HG03159 (cell line): ENCODE measurements around the gene SMIM24.
"Not testable (repeated sequence)": the region's sequence is repeated elsewhere in the genome, so short reads cannot be mapped to it uniquely, and the experiment has no call there.

ENCODE experiments used
- ATAC-seq: cut with Tn5 transposase; IDR thresholded peaks from one replicate; pipeline ENCODE4 v1.9.1; 2021; ENCODE audit warnings: mild to moderate bottlenecking, moderate library complexity; ENCODE audit not compliant: unreplicated experiment

SMIM24 gene

DNA sequence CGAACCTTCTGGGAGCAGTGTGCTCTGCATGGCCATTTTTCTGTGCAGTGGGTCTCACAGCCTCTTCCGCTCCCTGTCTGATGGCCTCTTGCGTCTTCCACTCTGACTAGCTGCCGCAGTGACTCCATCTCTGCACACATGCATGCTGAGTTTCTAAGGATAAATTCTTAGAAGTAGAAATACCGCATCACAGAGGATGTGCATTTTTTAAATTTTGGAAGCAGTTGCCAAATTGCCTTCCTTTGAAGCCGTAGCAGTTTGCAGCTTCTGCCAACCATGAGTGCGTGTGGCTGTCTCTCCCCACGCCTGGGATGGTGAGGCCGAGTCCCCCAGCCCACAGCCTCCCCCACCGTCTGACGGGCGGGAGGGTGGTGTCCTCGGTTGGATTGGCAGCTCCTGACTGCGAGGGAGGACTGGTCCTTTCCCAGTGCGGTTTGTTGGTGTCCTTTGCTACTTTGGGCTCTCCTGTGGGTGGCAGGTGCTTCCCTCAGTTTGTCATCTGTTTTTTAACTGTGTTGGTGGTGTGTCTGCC lies 35.6 kb upstream of the SMIM24 start:
- no peak for ATAC-seq

DNA sequence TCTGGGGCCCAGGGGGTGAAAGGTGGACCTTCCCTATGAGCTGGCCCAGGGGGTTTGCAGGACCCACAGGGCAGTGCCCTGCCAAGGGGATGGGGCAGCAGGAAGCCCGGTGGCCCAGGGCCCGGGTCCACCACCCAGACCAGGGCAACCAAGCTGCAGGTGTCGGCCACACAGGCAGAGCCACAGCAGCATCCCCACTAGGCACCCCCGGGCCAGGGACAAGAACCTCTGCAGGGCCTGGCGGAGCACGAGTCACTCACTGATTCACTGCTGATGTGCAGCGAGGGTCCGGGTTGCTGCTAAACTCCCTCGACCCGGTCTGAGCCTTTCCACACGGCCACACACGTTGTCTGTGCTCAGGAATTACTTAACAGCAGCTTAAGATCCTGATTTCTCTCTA lies 34.6 kb upstream of the SMIM24 start:
- no peak for ATAC-seq

DNA sequence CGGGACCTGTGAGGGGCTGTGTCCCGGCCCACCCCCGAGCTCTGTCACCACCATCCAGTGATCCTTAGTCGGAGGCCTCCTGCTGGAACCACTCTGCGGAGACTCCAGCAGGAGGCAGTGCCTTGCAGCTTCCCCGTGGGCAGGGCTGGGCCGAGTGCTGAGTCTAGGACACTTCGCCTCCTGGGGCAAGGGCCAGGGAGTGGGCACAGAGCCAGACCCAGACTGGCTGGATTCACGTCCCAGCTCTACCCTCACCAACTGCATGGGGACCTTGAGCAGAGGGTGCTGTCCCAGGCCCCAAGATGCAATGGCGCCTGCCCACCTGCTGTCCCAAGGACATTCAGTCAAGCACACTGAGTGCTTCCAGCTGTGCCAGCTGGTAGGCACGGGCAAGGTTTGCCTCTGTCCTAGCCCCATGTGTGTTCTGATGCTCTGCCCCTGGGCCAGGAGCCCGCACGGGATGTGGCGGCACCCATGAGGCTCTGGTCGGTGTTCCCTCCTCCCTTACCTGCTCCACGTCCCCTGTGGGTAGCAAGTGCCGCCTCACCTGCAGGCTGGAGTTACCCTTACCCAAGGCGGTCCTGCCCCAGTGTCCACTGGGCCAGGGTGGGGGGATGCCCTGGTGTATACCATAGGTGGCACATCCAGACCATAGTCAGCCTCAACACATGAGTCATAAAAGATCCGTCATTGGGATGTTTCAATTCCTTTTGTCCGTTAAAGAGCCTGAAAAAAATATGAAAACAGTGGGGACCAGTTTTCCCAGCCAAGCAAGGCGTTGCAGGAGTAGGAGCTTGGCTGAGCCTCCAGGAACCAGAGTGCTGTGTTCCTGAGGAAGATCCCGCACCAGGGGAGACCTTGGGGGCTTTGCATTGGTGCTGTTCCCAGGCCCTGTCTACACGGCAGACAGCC lies 33.2 kb upstream of the SMIM24 start:
- ATAC-seq = no peak

GRCh38 chr19:3512562-3513228 lies 32.4 kb upstream of the SMIM24 start:
- no peak for ATAC-seq

DNA sequence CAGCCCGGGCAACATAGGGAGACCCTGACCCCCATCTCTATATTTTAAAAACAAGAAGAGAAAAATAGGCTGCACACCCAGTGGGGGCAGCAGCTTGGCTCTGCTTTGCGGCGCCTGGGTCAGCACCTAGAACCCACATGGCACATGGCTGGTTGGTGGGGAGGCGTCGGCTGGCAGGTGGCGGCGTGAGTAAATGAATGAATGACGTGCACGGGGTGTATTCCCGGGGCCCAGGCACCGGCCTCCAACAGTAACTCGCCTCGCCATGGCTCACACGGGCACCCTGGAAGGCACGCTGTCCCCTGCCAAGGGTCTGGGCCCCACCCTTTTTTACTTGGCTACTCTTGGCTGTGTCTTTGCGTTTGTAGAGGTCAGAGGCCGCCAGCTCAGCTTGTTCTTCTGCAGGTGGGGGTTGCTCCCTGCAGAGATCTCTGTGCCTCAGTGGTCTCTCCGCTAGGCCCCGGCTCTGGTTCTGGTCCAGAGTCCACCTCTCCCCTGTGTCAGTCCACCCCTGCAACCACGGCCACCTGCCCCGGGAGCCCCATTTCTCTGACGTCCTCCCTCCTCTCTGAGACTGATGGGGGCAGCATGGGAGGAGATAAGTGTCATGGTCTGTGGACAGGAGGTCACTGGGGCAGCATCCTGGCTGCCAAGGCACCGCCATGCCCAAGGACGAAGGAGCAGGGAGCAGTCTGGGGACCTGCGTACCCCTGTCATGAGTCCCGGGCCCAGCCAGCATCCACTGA lies 31.4 kb upstream of the SMIM24 start:
- no peak for ATAC-seq

GRCh38 chr19:3510727-3511126 lies 30.4 kb upstream of the SMIM24 start:
- ATAC-seq = no peak

DNA sequence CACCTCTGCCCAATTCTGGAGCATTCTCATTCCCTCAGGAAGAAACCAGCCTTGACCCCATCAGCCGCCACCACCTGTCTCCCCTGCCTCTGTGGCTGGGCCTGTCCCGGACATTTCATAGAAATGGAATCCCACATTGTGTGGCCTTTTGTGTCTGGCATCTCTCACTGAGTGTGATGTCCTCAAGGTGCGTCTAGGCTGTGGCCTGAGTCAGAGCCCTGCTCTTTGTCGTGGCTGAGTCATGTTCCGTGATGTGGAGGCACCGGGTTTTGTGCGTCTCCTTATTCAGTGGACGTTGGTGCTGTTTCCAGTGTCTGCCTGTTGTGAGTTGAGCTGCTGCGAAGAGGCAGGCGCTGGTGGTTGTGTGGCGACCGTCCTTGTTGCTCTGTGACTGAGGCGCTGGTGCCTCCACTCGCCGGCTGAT lies 29.3 kb upstream of the SMIM24 start:
- ATAC-seq = no peak

DNA sequence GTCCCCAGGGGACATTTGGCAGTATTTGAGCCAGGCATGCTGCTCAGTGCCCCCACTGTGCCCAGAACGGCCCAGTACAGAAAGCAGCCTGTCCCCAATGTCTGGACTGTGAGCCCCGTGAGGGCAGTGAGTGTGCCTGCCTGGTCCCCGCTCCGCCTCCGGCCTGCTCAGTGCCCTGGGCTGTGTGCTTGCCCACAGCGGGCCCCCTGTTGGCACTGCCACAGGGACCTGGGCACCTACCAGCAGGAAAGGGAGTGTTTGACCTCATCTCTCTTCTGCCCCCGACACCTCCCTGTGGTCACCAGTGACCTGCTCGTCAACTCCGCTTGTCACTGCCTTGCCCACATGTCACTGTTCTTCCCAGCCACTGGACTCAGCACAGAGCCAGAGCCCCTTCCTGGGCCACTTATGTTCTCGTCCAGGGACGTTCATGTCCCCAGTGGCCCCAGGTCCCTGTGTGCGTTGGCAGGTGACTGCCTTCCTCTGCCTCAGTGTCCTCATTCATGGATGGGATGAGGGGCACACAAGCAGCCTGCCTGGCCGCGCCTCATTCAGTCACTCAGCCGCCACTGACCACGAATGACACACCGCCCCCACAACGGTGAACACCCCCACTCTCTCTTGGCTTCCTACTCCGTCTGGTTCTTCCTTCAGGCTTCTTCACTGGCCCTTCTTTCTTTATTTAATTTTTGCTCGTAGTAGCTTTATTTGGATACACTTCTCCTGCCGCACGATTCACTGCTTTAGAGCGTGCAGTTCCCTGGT lies 28.6 kb upstream of the SMIM24 start:
- ATAC-seq = no peak

DNA sequence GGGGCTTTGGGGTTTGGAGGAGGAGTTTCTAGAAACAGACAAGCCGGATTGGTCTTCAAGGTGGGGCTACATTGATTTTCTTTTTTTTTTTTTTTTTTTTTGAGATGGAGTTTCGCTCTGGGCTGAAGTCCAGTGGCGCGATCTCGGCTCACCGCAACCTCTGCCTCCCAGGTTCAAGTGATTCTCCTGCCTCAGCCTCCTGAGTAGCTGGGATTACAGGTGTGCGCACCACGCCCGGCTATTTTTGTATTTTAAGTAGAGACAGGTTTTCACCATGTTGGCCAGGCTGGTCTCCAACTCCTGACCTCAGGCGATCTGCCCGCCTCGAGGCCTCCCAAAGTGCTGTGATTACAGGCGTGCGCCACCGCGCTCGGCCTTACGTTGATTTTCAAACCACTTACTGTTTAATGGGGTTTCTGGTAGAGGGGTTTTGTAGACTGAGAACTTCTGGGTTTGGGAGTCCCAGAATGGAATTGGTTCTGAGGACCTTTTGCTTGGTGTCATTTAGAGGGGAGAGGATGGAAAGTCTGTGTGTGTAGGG lies 27.9 kb upstream of the SMIM24 start:
- ATAC-seq = not testable (repeated sequence)

DNA sequence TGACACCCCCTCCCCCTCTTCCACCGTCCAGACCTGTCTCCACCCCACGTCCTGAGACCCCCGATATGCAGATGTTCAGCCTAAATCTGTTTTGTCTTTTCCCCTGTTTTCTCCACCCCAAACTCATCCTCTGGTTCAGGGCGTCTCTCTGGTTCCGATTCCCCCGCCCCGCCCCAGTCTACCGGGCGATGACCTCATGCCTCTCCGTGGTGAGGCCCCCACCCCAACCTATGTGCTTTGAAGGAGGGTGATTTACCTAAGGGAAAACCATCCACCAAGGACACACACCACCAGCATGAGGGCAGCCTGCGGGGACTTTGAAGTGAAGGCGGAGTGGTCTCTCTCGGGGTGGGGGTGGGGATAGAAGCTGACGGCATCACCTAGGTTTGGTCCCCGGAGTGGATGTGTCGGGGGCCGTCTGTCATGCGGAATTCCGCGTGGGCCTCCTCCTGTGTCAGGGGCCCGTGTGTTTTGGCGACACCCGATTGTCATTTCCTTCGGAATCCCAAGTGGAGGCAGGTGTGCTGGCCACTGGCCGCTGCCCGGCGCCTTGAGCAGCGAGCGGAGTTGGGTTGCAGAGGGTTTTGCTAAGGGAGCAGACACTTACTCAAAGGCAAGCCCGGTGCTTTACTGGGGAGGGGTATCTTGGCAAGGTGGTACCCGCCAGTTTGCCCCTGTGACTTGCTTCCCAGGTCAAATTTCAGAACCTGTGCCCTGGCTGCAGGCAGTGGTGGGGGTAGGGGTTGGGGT lies 27.2 kb upstream of the SMIM24 start:
- ATAC-seq = no peak

GRCh38 chr19:3506384-3507340 lies 26.3 kb upstream of the SMIM24 start:
- ATAC-seq = no peak

GRCh38 chr19:3505598-3506383 lies 25.5 kb upstream of the SMIM24 start, which contains the start of gene FZR1:
Gene FZR1, plus strand, starts transcription at chr19:3506311. Its CDS starts 16,679 bp downstream, at chr19:3522990.
- peak; percentile 86 for ATAC-seq

GRCh38 chr19:3504735-3505134 lies 24.4 kb upstream of the SMIM24 start:
- ATAC-seq = no peak

GRCh38 chr19:3503036-3503572 lies 22.8 kb upstream of the SMIM24 start:
- no peak for ATAC-seq

- ATAC-seq = no peak
Observed at GRCh38 chr19:3501780-3502179, 21.5 kb upstream of the SMIM24 start.

DNA sequence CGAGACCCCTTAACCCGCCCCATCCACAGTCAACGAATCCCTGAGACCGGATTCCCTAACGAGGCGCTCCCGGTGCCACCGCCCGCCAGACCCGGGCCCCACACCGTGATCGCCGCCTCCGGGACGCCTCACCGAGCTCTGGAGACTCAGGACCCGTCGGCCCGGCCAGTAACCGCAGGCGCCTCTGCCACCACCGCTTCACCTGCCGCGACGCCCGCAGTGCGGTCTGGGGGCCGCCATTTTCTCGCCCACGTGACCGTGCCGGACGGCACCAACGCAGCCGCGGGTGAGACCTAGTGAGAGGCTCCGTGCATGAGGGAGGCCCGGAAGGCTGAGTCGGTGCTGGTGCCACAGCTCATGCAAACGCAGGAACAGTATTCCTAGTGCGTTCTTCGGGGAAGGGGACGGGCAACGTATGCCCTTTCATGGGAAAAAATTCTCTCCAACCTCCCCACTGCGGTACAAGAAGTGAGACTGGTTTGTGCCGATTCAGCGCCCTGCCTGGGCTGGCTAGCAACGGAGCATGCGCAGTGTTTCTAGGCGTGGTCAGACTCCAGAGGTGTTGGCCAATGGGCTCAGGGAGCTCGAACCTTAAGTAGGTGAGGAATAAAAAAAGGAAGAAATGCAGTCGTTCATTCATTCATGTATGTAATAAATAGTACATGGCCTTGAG lies 20.2 kb upstream of the SMIM24 start, which contains the start of gene DOHH:
Gene DOHH, minus strand, starts transcription at position 246 of the 673 bp plus-strand sequence. CDS start 3,860 bp downstream, outside the sequence.
- ATAC-seq = peak; percentile 78
